G401 (cell line): Measurements from ENCODE around the gene OR52D1. TPM values are rescaled to one million over a fixed set of nuclear protein-coding genes. Genes with fewer than 3 reads are reported as not detected.
A peak's percentile ranks its signal among the peaks of the same experiment; 100 is the strongest.

ENCODE experiments used
- DNase-seq: peaks from one replicate; pipeline ENCODE4 v3.0.0-alpha.2; 2015; ENCODE audit warnings: low spot score
- in situ Hi-C: cut with HindIII; loops from 2 replicates; pipeline ENCODE4 v1.10.0; 2016; ENCODE audit warnings: low sequenced_read_pairs, mixed read lengths
- total RNA-seq: library from RNA; depleted of rRNA; stranded (reverse); fragments of >200 nt; shearing (Covaris generic); gene quantifications from 2 replicates; pipeline ENCODE4 v1.2.3, GENCODE V29; 2014; rRNA removed

Gene OR52D1
- total RNA-seq, 1 experiment from 2014 or later = not detected

DNA sequence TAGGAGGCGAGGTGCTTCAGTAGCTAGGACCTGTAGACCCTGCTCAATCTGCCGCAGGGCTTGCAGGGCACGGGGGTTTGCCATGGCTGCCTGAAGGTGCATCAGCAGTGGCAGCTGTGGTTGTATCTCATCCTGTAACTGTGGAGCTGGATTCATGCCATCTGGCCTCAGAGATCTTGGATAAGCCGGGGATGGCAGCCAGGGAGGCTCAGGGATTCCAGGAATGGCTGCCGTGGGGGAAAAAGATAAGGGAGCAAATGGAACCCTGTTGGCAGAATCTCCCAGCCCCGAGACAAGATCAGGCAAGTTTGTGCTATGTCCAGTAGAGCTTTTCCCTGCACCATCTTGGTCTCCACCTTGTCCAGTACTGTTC lies 19.4 kb downstream of the OR52D1 start:
- in situ Hi-C loops = no loop called here

DNA sequence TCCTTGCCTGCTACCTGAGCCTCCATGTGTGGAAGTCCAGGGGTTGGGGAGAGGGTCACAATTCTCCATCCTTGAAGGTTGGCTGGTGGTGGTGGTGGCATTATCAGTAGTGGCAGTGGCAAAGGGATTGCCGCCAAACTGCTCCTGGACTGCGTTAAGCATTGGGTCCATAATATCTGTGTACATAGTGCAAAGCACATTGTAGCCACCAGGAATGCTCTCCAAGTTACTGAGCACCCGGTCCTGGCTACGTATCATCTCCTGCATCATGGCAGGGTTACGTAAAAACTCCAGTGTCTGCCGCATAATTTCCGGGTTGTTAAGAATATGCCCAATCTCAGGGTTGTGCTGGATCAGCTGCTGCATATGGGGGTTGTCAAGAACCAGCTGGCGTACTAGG lies 20.1 kb downstream of the OR52D1 start:
- no peak for DNase-seq
- in situ Hi-C loops = no loop called here

More for the DNA sequence above, 19.4 kb downstream of the OR52D1 start:
- peak; percentile 24 for DNase-seq

DNA sequence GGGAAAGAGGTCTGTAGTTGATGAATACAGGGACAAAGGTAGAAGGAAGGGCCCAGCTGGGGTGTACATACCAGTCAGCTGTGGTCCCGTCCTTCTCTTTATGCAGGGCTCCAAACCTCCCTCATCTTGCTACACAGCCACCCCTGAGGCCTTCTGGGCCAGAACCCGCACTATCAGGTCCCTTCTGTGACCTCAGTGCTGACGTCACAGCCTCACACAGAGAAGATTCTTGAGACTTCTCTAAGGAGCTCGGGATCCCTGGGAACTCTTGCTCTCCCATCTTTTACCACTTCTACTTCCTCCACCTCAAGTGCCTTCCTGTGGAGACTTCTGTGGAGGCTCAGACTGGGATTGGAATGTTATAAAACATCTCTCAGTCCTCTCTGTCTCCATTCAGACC lies 21.3 kb downstream of the OR52D1 start, which contains the start of gene UBQLN3:
Gene UBQLN3 (minus strand): TSS at position 155 of the 400 bp plus-strand sequence. CDS start 399 bp downstream, outside the sequence.
- in situ Hi-C loops = no loop called here
- DNase-seq = no peak

DNA sequence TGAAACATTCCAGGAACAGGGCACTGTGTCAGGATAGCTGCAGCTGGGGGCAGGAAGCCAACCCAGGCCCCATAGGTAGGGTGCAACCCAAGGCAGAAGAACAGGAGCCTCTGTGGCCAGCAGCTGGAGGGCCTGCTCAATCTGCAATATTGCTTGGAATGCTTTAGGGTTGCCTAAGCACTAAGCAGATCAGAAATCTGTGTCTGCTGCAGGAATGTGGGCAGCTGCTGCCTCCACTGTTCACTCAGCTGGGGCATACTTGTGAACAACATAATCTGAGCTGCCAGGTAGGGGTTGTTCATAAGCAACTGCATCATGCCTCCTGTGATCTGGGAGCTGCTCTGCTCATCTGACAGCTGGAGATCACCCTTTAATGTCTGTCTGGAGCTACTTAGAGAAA lies 26.4 kb downstream of the OR52D1 start:
- in situ Hi-C loops = no loop called here
- no peak for DNase-seq

DNA sequence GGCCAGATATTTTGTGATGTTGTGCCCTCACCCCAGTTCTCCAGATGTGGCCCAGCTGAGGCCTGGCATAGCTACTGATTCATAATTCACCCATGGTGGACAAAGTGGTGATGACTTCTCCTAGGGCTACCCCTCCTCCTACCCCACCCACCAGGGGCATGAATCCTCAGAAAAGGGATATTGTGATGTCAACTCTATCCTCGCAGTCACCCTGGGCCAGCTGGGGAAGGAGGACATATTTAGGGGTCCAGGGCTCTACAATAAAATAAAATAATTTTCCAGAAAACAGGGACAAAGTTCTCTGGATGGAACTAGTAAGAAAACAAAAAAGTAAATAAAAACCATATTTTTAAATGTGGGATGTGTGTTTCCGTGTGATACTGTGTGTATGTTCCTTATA lies 28.1 kb downstream of the OR52D1 start, which contains the start of gene UBQLNL:
Gene UBQLNL (minus strand): TSS at position 101 of the 400 bp plus-strand sequence. CDS start 258 bp downstream, outside the sequence.
- DNase-seq = no peak
- in situ Hi-C loops = no loop called here

DNA sequence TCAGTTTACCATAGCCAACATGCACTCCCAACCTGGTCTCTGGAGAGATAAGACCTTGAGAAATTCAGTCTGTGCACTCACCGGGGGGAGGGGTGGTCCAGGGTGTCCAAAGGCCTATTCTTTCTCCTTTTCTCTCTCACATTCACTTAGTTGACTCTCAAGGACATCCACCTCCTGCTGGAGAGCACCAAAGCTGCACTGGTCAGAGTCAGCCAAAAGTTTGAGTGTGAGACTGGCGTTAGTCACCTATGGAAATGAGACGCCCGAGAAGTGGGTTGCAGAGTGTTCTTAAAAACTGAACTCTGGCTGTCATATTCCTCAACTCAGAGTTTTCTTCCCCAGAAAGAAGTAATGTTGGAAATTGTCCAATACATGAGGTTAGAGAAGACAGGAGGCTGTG lies 33.1 kb downstream of the OR52D1 start:
- no peak for DNase-seq
- in situ Hi-C loops = no loop called here

DNA sequence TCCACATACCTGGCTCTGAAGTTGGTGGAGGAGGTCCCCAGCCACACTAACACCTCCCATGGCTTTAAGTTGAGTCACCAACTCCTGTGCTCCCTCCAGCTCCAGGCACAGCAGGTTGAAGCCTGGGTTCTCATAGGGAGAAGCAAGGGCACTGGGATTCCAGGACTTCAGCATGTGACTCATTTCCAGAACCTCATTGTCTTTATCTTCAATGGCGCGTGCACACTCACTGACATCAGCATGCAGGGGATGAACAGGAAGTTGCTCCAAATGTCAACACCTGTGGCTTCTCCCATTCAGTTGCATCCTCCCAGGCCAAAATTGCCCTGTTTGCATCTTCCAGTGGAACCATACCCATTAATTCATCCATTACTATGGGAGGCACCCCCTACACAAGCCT lies 33.8 kb downstream of the OR52D1 start:
- in situ Hi-C loops = no loop called here
- DNase-seq = no peak

DNA sequence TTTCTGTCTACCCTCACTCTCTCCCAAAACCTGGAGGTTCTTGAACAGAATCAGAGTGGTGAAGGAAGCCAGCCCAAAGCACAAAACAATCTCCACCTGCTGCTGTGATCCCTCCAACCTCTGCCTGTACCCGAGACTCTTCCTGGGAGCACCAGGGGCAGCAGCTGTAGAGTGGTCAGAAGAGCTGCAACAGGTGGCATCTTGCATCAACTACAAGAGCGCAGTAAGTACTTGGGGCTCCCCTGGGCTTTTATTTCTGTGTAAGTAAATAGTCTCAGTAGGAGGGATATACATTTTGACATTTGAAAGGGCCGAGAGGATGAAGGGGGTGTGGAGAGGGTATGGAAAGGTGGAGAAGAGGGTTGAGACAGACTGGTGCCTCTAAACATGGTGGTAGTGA lies 36.3 kb downstream of the OR52D1 start:
- no peak for DNase-seq
- in situ Hi-C loops = no loop called here

DNA sequence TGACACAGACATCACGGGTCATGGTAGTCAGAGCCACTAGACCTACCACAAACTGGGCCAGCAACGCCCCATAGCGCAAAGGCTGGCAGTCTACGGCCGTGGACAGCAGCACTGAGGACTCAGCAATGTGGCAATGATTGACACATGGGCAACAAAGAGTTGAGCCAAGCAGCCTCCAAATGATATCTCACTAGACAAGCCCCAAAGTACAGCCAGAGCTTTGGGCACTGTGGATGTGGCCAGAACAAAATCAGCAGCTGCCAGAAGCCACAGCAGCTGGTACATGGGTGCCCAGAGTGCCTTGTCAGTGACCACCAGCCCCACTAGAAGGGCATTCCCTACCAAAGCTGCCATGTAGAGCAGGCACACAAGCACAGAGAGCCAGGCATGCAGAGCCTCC lies 39.2 kb downstream of the OR52D1 start:
- in situ Hi-C loops = no loop called here
- no peak for DNase-seq

DNA sequence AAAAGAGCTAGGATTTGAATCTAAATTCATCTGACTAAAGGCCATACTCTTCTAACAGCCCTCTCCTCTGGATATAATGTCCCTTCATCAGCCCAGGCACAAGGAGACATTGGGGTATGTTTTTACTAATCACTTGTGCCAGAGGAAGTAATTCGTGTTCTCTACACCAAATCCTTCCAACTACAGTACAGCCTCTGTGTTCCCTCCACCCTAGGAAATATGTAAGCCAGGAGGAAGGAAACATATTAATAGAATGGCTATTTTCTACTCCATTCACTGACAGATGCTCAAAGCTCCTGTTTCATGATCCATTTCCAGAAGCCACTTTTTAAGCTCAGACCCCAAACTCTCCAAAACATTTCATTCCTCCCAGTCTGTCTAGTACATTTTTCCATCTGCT lies 40.0 kb downstream of the OR52D1 start:
- DNase-seq = peak; percentile 5
- in situ Hi-C loops = no loop called here

DNA sequence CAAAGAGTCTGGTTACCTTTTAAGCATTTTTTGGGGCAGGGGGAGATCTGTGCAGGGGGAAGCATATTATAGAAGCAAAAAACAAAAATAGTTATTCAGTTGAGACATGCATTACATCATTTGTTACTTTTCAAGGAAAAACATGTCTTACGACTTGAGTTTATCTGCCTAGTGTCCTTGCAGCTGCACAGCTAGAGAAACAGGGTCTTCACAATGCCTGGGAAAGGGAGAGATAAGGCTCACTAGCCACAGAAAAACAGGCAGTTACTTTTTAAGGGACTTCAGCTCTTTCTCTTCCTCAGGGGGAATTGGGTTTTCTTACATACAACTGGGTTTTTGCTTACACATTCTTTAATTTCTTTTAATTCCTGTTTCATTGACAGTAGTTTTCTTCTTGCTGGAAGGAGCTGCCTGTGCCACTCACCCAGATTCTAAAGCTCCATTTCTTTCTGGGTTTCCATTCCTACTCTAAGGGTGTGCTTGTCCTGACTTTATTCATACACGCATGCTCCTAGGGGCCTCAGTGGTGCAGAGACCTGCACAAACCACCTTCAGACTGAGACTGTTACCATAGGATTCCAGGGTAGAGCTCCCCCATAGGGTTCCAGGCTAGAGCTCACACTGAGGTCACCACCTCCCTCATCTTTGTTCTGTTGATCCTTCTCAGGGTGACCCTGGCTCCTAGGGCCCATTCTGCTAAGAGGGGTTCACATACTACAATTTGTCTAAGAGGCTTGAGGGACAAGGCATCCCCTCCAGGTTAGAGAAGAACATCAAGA lies 42.8 kb downstream of the OR52D1 start:
- in situ Hi-C loops = no loop called here
- no peak for DNase-seq

DNA sequence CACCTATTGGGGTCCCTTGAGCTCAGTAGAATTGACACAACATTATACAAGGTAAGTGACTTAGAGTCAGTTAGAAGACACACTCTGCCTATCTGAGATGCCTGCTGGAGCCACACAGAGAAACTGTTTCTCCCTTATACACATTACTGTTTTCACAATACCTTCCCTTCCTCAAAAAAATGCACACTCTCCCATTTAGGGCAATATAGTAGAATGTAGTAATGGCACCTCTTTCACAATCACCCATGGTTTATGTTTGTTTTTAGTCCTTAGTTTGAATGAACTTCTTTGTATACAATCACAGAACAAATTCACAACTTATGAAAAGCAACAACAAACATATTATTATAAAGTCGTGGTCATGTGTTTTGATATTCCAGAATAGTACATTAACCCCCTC lies 45.6 kb downstream of the OR52D1 start:
- no peak for DNase-seq
- in situ Hi-C loops = no loop called here

DNA sequence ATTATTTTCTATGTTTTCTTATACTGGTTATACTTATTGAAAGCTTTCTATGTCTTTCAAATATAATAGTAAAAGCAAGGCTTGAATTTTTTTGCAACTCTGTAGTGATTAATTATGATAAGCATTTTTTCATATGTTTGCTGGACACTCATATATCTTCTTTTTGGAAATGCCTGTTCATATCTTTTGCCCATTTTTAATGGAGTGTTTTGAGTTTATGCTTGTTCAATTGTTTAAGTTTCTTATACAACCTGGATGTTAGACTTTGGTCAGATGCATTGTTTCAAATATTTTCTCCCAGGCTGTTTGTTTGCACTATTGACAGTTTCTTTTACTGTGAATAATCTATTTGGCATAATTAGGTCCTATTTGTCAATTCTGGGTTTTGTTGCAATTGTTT lies 48.0 kb downstream of the OR52D1 start:
- in situ Hi-C loops = no loop called here

More for the DNA sequence above, 48.0 kb downstream of the OR52D1 start:
- DNase-seq = no peak

Other genes starting within 250 kb of the OR52D1 start
- not detected in 2 replicates for gene HBG1, start 238.8 kb upstream of the OR52D1 start, total RNA-seq
- not detected in 2 replicates for gene HBG2, start 233.9 kb upstream of the OR52D1 start, total RNA-seq
- gene HBE1, start 218.7 kb upstream of the OR52D1 start, total RNA-seq = not detected in 2 replicates
- not detected in 2 replicates for gene OR51B4, start 186.7 kb upstream of the OR52D1 start, total RNA-seq
- not detected in 2 replicates for gene OR51B2, start 164.4 kb upstream of the OR52D1 start, total RNA-seq
- not detected in 2 replicates for gene OR51B5, start 145.2 kb upstream of the OR52D1 start, total RNA-seq
- gene OR51B6, start 137.2 kb upstream of the OR52D1 start, total RNA-seq = not detected in 2 replicates
- gene OR51M1, start 104.9 kb upstream of the OR52D1 start, total RNA-seq = not detected in 2 replicates
- gene OR51Q1, start 66.6 kb upstream of the OR52D1 start, total RNA-seq = not detected in 2 replicates
- not detected in 2 replicates for gene OR51I1, start 47.2 kb upstream of the OR52D1 start, total RNA-seq
- gene OR51I2, start 39.4 kb upstream of the OR52D1 start, total RNA-seq = not detected in 2 replicates
- not detected in 2 replicates for gene UBQLN3, start 21.3 kb downstream of the OR52D1 start, total RNA-seq
- gene UBQLNL, start 28.0 kb downstream of the OR52D1 start, total RNA-seq = not detected in 2 replicates
- gene OR52H1, start 59.9 kb downstream of the OR52D1 start, total RNA-seq = not detected in 2 replicates
- gene OR52B6, start 92.2 kb downstream of the OR52D1 start, total RNA-seq = not detected in 2 replicates
- not detected in 2 replicates for gene TRIM6, start 108.0 kb downstream of the OR52D1 start, total RNA-seq
- gene TRIM34, start 136.3 kb downstream of the OR52D1 start, total RNA-seq = not detected in 2 replicates
- 11.1 and 14.3 TPM in 2 replicates for gene TRIM5, start 196.4 kb downstream of the OR52D1 start, total RNA-seq
- gene TRIM22, start 201.1 kb downstream of the OR52D1 start, total RNA-seq = 1.3 and 1.7 TPM in 2 replicates
- gene OR56B1, start 247.8 kb downstream of the OR52D1 start, total RNA-seq = not detected in 2 replicates